SU-DHL-6 (cell line): ENCODE measurements around the gene COL25A1.

ENCODE experiments used
- H2AFZ ChIP-seq: fragments of 200-600 bp; sonication (generic); 2 replicates; pipeline ENCODE4 v1.6.1; 2014; ENCODE audit warnings: low read depth, mild to moderate bottlenecking, moderate library complexity, mixed read lengths, antibody characterized with exemption, low read length; ENCODE audit not compliant: severe bottlenecking
- H3F3A ChIP-seq: fragments of 200-600 bp; shearing (Covaris generic); 2 replicates; pipeline ENCODE4 v1.6.0; 2016; ENCODE audit warnings: antibody characterized with exemption, mild to moderate bottlenecking; ENCODE audit not compliant: insufficient read depth
- H3K27ac ChIP-seq: fragments of 200-600 bp; sonication (generic); 2 replicates; pipeline ENCODE4 v1.5.1; 2016; ENCODE audit warnings: low read depth, mild to moderate bottlenecking, low read length, moderate library complexity, mixed read lengths
- H3K27me3 ChIP-seq: fragments of 200-600 bp; sonication (generic), shearing (Covaris generic); 2 replicates; pipeline ENCODE4 v1.6.0; 2014; ENCODE audit warnings: mild to moderate bottlenecking, low read length
- H3K36me3 ChIP-seq: fragments of 200-600 bp; sonication (generic); 2 replicates; pipeline ENCODE4 v1.6.1; 2014; ENCODE audit warnings: mild to moderate bottlenecking, low read length, mixed read lengths
- H3K4me2 ChIP-seq: fragments of 300-600, 200-600 bp; shearing (Covaris generic), sonication (generic); 2 replicates; pipeline ENCODE4 v1.6.0; 2014; ENCODE audit warnings: low read length, low read depth, mild to moderate bottlenecking; ENCODE audit not compliant: poor library complexity, severe bottlenecking
- H3K4me3 ChIP-seq: fragments of 200-600 bp; sonication (generic); 2 replicates; pipeline ENCODE4 v1.5.1; 2014; ENCODE audit warnings: antibody characterized with exemption, low read length, mild to moderate bottlenecking, mixed read lengths; ENCODE audit not compliant: insufficient read depth, poor library complexity, severe bottlenecking
- H3K79me2 ChIP-seq: fragments of 200-600 bp; sonication (generic); 2 replicates; pipeline ENCODE4 v1.6.1; 2014; ENCODE audit warnings: mild to moderate bottlenecking, low read length, moderate library complexity; ENCODE audit not compliant: insufficient read depth
- H3K9ac ChIP-seq: fragments of 200-600 bp; sonication (generic); 2 replicates; pipeline ENCODE4 v1.7.0; 2014; ENCODE audit warnings: mild to moderate bottlenecking, low read length
- H3K9me2 ChIP-seq: fragments of 200-600 bp; sonication (generic); replicated peaks from 2 replicates; pipeline ENCODE4 v1.6.1; 2014; ENCODE audit warnings: low read length; ENCODE audit not compliant: insufficient read depth
- H3K9me3 ChIP-seq: fragments of 200-600 bp; sonication (generic); 2 replicates; pipeline ENCODE4 v1.6.1; 2014; ENCODE audit warnings: low read length, mixed read lengths; ENCODE audit not compliant: insufficient read depth
- H4K20me1 ChIP-seq: fragments of 200-600 bp; sonication (generic); 2 replicates; pipeline ENCODE4 v1.6.1; 2014; ENCODE audit warnings: low read depth, mild to moderate bottlenecking, antibody characterized with exemption, low read length, moderate library complexity, mixed read lengths
- EZH2phosphoT487 ChIP-seq: fragments of 200-600 bp; sonication (generic), shearing (Covaris generic); conservative IDR thresholded peaks from 2 replicates; pipeline ENCODE4 v1.6.1; 2018; ENCODE audit warnings: mild to moderate bottlenecking, antibody characterized with exemption, low read length, moderate library complexity, mixed read lengths
- TF ChIP-seq, protein P1 (sequence below): fragments of 200-600 bp; sonication (generic); IDR thresholded peaks from one replicate; pipeline ENCODE4 v1.5.1; 2017; ENCODE audit warnings: antibody characterized with exemption, mild to moderate bottlenecking, low read length, moderate library complexity; ENCODE audit not compliant: insufficient read depth, poor library complexity, severe bottlenecking

The COL25A1 gene

DNA sequence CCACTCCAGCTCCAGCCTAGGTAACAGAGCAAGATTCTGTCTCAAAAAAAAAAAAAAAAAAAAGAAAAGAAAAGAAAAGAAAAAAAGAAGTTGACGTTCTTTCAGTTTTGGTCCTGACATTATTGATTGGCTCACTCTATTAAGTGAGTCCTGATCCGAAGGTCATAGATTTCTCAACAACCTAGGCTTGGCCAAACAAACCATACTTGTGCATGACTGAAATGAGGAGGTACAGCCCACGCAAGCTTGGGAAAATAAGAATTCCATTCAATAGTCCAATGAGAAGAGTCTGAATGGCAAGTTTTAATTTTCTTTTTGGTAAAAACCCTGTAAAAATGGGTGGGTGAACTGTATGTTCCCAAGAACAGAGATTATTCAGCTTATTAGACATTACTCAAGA is 536.4 kb downstream of the COL25A1 start:
- H3K4me3 ChIP-seq: no peak overlapping the region
- TF ChIP-seq EZH2phosphoT487: no peak
- TF ChIP-seq, protein P1, sequence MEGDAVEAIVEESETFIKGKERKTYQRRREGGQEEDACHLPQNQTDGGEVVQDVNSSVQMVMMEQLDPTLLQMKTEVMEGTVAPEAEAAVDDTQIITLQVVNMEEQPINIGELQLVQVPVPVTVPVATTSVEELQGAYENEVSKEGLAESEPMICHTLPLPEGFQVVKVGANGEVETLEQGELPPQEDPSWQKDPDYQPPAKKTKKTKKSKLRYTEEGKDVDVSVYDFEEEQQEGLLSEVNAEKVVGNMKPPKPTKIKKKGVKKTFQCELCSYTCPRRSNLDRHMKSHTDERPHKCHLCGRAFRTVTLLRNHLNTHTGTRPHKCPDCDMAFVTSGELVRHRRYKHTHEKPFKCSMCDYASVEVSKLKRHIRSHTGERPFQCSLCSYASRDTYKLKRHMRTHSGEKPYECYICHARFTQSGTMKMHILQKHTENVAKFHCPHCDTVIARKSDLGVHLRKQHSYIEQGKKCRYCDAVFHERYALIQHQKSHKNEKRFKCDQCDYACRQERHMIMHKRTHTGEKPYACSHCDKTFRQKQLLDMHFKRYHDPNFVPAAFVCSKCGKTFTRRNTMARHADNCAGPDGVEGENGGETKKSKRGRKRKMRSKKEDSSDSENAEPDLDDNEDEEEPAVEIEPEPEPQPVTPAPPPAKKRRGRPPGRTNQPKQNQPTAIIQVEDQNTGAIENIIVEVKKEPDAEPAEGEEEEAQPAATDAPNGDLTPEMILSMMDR: no peak
- H4K20me1 ChIP-seq: no peaks in the 10 kb centered on the region
- H3K9me2 ChIP-seq: no peaks in the 10 kb centered on the region
- no peak overlapping the region for H2AFZ ChIP-seq
- H3K79me2 ChIP-seq: no peaks in the 10 kb centered on the region
- H3K27me3 ChIP-seq: no peaks in the 10 kb centered on the region
- no peaks in the 10 kb centered on the region for H3K36me3 ChIP-seq
- H3F3A ChIP-seq: no peaks in the 10 kb centered on the region
- no peak overlapping the region for H3K27ac ChIP-seq
- no peak overlapping the region for H3K4me2 ChIP-seq
- H3K9ac ChIP-seq: no peak overlapping the region
- H3K9me3 ChIP-seq: no peaks in the 10 kb centered on the region

DNA sequence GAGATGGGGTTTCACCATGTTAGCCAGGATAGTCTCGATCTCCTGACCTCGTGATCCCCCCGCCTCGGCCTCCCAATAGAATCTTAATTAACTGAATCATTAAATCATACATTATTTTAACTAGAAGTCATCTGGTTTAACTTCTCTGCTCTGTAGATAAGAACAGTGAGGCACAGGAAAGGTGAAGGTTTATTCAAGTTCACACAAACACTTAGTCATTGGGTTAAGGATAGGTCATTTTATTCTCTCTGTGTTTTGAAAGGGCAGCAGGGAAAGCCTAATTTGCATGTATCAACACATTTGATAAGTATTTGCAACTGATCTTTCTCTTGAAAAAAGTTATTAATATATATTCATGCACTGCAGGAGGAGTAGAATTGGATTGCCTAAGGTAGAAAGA is 538.5 kb downstream of the COL25A1 start:
- H3K36me3 ChIP-seq: no peaks in the 10 kb centered on the region
- no peak overlapping the region for H3K4me2 ChIP-seq
- no peak overlapping the region for H2AFZ ChIP-seq
- H4K20me1 ChIP-seq: no peaks in the 10 kb centered on the region
- H3K79me2 ChIP-seq: no peaks in the 10 kb centered on the region
- H3K4me3 ChIP-seq: no peak overlapping the region
- H3K27ac ChIP-seq: no peak overlapping the region
- TF ChIP-seq, protein P1: no peak
- TF ChIP-seq EZH2phosphoT487: no peak
- H3K9me2 ChIP-seq: no peaks in the 10 kb centered on the region
- no peaks in the 10 kb centered on the region for H3F3A ChIP-seq
- H3K9me3 ChIP-seq: no peaks in the 10 kb centered on the region
- no peak overlapping the region for H3K9ac ChIP-seq
- H3K27me3 ChIP-seq: no peaks in the 10 kb centered on the region

DNA sequence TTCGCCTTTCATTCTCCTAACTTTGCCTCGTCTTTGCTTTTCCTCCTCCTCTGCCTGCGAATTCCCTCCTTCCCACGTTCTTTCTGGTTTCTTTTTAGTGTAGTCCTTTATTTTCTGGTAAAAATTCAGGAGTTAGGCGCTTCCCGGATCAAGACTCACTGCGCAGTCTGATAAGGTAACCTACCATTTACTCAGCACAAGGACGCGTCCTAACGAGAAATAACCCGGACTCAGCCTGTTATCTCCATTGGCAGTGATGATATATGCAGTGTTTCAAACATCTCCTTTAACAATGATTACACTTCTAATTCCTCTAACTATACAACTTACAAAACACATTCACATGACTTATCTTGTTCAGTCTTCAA is 539.2 kb downstream of the COL25A1 start:
- Histone ChIP-seq H3K4me2 (no peak overlapping the region), H3K9me2 (no peaks in the 10 kb centered on the region), H4K20me1 (no peaks in the 10 kb centered on the region), H3K79me2 (no peaks in the 10 kb centered on the region), H3K9ac (no peak overlapping the region), H3F3A (no peaks in the 10 kb centered on the region), H3K27me3 (no peaks in the 10 kb centered on the region), H3K27ac (no peak overlapping the region), H3K36me3 (no peaks in the 10 kb centered on the region), H3K9me3 (no peaks in the 10 kb centered on the region), H2AFZ (no peak overlapping the region), H3K4me3 (no peak overlapping the region)
- TF ChIP-seq, protein P1: no peak
- no peak for TF ChIP-seq EZH2phosphoT487
